Measurements from ENCODE around the gene PTPN3. TPM values are rescaled to one million over a fixed set of nuclear protein-coding genes. Genes with fewer than 3 reads are reported as not detected.

PTPN3 gene
- total and polyA plus RNA-seq, 10 of the 15 experiments (the other 5 are each of a cell fraction or from before 2014, with no cell fraction given) = 0.18 to 1.3 (median 0.39) TPM

DNA sequence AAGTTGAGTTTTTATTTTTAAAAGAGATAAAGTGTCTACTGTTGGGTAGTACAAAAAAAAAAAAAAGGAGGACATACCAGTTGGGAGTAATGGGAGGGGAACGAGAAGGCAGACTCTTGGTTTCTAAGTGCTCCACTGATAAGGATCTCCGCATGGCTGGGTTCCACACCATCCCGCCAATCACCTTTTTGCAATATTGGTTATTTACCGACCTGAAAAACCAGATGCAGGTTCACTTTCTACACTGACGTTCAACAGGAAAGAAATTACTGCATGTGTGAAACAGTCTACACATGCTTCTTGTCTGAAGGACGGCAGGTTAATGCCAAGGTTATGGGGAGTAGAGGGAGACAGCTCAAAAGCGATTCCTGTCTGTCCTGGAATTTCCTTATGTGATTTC is 75.5 kb downstream of the PTPN3 start (continued):
- peak; percentile 30 to 66; a peak in 2 of 4 replicates for TF ChIP-seq BHLHE40 (IDR thresholded peaks at IDR 0.05; ENCODE audit: borderline replicate concordance in 1 of 2, low read depth in 2 of 2, low read length in 1 of 2)
- TF ChIP-seq ZNF217 (IDR thresholded peaks at IDR 0.05) = no peak
- peak; percentile 38; the same call in 1 of the 2 replicates for TF ChIP-seq TBL1XR1 (IDR thresholded peaks at IDR 0.05; ENCODE audit: low read depth, low read length)
- peak; percentile 86 for TF ChIP-seq EED (IDR thresholded peaks at IDR 0.05; ENCODE audit: low read depth)
- no peak for TF ChIP-seq STAT3 (IDR thresholded peaks at IDR 0.05; ENCODE audit: low read depth, low read length)
- TF ChIP-seq RAD21 (IDR thresholded peaks at IDR 0.05; ENCODE audit: insufficient read depth, low read depth, low read length) = no peak
- TF ChIP-seq BACH1 (IDR thresholded peaks at IDR 0.05; ENCODE audit: borderline replicate concordance) = no peak
- no peak for TF ChIP-seq SREBF2 (IDR thresholded peaks at IDR 0.05; ENCODE audit: low read length)
- no peak for TF ChIP-seq JUNB (IDR thresholded peaks at IDR 0.05)
- TF ChIP-seq, protein P1, sequence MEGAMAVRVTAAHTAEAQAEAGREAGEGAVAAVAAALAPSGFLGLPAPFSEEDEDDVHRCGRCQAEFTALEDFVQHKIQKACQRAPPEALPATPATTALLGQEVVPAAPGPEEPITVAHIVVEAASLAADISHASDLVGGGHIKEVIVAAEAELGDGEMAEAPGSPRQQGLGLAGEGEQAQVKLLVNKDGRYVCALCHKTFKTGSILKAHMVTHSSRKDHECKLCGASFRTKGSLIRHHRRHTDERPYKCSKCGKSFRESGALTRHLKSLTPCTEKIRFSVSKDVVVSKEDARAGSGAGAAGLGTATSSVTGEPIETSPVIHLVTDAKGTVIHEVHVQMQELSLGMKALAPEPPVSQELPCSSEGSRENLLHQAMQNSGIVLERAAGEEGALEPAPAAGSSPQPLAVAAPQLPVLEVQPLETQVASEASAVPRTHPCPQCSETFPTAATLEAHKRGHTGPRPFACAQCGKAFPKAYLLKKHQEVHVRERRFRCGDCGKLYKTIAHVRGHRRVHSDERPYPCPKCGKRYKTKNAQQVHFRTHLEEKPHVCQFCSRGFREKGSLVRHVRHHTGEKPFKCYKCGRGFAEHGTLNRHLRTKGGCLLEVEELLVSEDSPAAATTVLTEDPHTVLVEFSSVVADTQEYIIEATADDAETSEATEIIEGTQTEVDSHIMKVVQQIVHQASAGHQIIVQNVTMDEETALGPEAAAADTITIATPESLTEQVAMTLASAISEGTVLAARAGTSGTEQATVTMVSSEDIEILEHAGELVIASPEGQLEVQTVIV (IDR thresholded peaks at IDR 0.05; ENCODE audit: borderline replicate concordance, partially characterized antibody) = no peak
- TF ChIP-seq, protein P2, sequence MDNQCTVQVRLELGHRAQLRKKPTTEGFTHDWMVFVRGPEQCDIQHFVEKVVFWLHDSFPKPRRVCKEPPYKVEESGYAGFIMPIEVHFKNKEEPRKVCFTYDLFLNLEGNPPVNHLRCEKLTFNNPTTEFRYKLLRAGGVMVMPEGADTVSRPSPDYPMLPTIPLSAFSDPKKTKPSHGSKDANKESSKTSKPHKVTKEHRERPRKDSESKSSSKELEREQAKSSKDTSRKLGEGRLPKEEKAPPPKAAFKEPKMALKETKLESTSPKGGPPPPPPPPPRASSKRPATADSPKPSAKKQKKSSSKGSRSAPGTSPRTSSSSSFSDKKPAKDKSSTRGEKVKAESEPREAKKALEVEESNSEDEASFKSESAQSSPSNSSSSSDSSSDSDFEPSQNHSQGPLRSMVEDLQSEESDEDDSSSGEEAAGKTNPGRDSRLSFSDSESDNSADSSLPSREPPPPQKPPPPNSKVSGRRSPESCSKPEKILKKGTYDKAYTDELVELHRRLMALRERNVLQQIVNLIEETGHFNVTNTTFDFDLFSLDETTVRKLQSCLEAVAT (IDR thresholded peaks at IDR 0.05) = no peak
- TF ChIP-seq BMI1 (IDR thresholded peaks at IDR 0.05; ENCODE audit: borderline replicate concordance) = no peak
- TF ChIP-seq RCOR1 (conservative IDR thresholded peaks at IDR 0.05; ENCODE audit: low read depth, low read length) = no peak
- TF ChIP-seq JUND (IDR thresholded peaks at IDR 0.05; ENCODE audit: low read depth, low read length) = no peak
- TF ChIP-seq SPI1 (IDR thresholded peaks at IDR 0.05; ENCODE audit: borderline replicate concordance, insufficient read depth, low read depth, low read length) = no peak
- TF ChIP-seq SMAD5 (IDR thresholded peaks at IDR 0.05; ENCODE audit: low read depth) = no peak
- TF ChIP-seq ZNF384 (IDR thresholded peaks at IDR 0.05; ENCODE audit: borderline replicate concordance, low read depth, low read length) = peak; percentile 60
- TF ChIP-seq SMC3 (IDR thresholded peaks at IDR 0.05; ENCODE audit: borderline replicate concordance, low read length) = no peak
- TF ChIP-seq CBX5 (IDR thresholded peaks at IDR 0.05; ENCODE audit: low read depth) = no peak
- no peak for TF ChIP-seq POLR2AphosphoS5 (IDR thresholded peaks at IDR 0.05; ENCODE audit: low read length)
- no peak for TF ChIP-seq MEF2A (IDR thresholded peaks at IDR 0.05; ENCODE audit: insufficient read depth, low read depth, low read length)
- TF ChIP-seq RFX5 (IDR thresholded peaks at IDR 0.05; ENCODE audit: low read depth, low read length) = no peak
- TF ChIP-seq KLF5 (IDR thresholded peaks at IDR 0.05; ENCODE audit: partially characterized antibody) = no peak
- peak; percentile 41; the same call in 1 of the 2 replicates for TF ChIP-seq FOXM1 (IDR thresholded peaks at IDR 0.05; ENCODE audit: low read depth, low read length)
- TF ChIP-seq FOXK2 (IDR thresholded peaks at IDR 0.05) = no peak
- TF ChIP-seq GABPA (IDR thresholded peaks at IDR 0.05; ENCODE audit: low read depth) = no peak
- TF ChIP-seq IKZF1 (conservative IDR thresholded peaks at IDR 0.05) = peak; percentile 78
- TF ChIP-seq, protein P3, sequence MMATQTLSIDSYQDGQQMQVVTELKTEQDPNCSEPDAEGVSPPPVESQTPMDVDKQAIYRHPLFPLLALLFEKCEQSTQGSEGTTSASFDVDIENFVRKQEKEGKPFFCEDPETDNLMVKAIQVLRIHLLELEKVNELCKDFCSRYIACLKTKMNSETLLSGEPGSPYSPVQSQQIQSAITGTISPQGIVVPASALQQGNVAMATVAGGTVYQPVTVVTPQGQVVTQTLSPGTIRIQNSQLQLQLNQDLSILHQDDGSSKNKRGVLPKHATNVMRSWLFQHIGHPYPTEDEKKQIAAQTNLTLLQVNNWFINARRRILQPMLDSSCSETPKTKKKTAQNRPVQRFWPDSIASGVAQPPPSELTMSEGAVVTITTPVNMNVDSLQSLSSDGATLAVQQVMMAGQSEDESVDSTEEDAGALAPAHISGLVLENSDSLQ (IDR thresholded peaks at IDR 0.05) = peak; percentile 87
- TF ChIP-seq HCFC1 (IDR thresholded peaks at IDR 0.05; ENCODE audit: low read length) = no peak
- peak; percentile 54; the same call in 1 of the 2 replicates for TF ChIP-seq IRF4 (IDR thresholded peaks at IDR 0.05; ENCODE audit: low read depth, low read length)
- no peak for TF ChIP-seq PML (IDR thresholded peaks at IDR 0.05; ENCODE audit: low read length)

All from GM12878 (cell line).